ENCODE measurements around the gene STMN1. TPM values are rescaled to one million over a fixed set of nuclear protein-coding genes. Genes with fewer than 3 reads are reported as not detected.

The STMN1 gene
- total RNA-seq, 4 donors from 2014 or later, result 21.8 to 33.6 (median 28.1) TPM

GRCh38 chr1:25877155-25877554, 29.1 kb downstream of the STMN1 start:
- Histone ChIP-seq H3K36me3 (no peaks in the 10 kb centered on the region), H3K4me1 (peaks cover 61% of the 10 kb centered on the region), H3K4me3 (no peak overlapping the region), H3K27ac (no peak overlapping the region), H3K27me3 (no peaks in the 10 kb centered on the region), H3K9me3 (no peaks in the 10 kb centered on the region)
- no peak for TF ChIP-seq CTCF (IDR thresholded peaks at IDR 0.05)
- TF ChIP-seq POLR2AphosphoS5 (IDR thresholded peaks at IDR 0.05), result no peak
- no peak for TF ChIP-seq EP300 (IDR thresholded peaks at IDR 0.05)
- no peak for TF ChIP-seq POLR2A (IDR thresholded peaks at IDR 0.05)
- WGBS, result 74% methylated on average over 2 of the region's 2 CpGs
- DNase-seq (ENCODE audit: low spot score in 2 of 2), result no peak

GRCh38 chr1:25876693-25877077, 29.5 kb downstream of the STMN1 start:
- H3K9me3 ChIP-seq, result no peaks in the 10 kb centered on the region
- TF ChIP-seq POLR2AphosphoS5 (IDR thresholded peaks at IDR 0.05) (no peak), EP300 (IDR thresholded peaks at IDR 0.05) (no peak), POLR2A (IDR thresholded peaks at IDR 0.05) (no peak), CTCF (IDR thresholded peaks at IDR 0.05) (no peak)
- WGBS, result 39% methylated on average over 2 of the region's 2 CpGs
- no peaks in the 10 kb centered on the region for H3K27me3 ChIP-seq
- no peak for DNase-seq (ENCODE audit: low spot score in 2 of 2)
- H3K27ac ChIP-seq, result peak overlapping the region; percentile 92
- no peaks in the 10 kb centered on the region for H3K36me3 ChIP-seq
- peaks cover 66% of the 10 kb centered on the region for H3K4me1 ChIP-seq
- no peak overlapping the region for H3K4me3 ChIP-seq

GRCh38 chr1:25875856-25876692, 30.1 kb downstream of the STMN1 start:
- 30% methylated on average over 14 of the region's 32 CpGs for WGBS
- Histone ChIP-seq H3K4me3 (peak overlapping the region; percentile 82), H3K27ac (peak overlapping the region; percentile 92), H3K27me3 (no peaks in the 10 kb centered on the region), H3K36me3 (no peaks in the 10 kb centered on the region), H3K9me3 (no peaks in the 10 kb centered on the region), H3K4me1 (peaks cover 72% of the 10 kb centered on the region)
- no peak for TF ChIP-seq POLR2A (IDR thresholded peaks at IDR 0.05)
- no peak for TF ChIP-seq CTCF (IDR thresholded peaks at IDR 0.05)
- TF ChIP-seq POLR2AphosphoS5 (IDR thresholded peaks at IDR 0.05), result no peak
- TF ChIP-seq EP300 (IDR thresholded peaks at IDR 0.05), result no peak
- DNase-seq (ENCODE audit: low spot score in 2 of 2), result peak in 1 of 2 donors; percentile 79

GRCh38 chr1:25875154-25875855, 30.9 kb downstream of the STMN1 start, which contains the start of gene PAQR7:
PAQR7 (minus strand) TSS chr1:25875708; CDS start chr1:25863839, 11,869 bp downstream.
- Histone ChIP-seq H3K9me3 (no peaks in the 10 kb centered on the region), H3K27me3 (no peaks in the 10 kb centered on the region), H3K36me3 (no peaks in the 10 kb centered on the region), H3K27ac (peak within 1 kb of the TSS; percentile 92), H3K4me1 (peaks cover 79% of the 10 kb centered on the region), H3K4me3 (peak within 1 kb of the TSS; percentile 82)
- peak; percentile 79 to 86 for DNase-seq (ENCODE audit: low spot score in 2 of 2)
- WGBS, result under 1% methylated on average over 31 of the region's 75 CpGs
- TF ChIP-seq CTCF (IDR thresholded peaks at IDR 0.05) (no peak), POLR2A (IDR thresholded peaks at IDR 0.05) (peak in 1 of 2 donors; percentile 41)

DNA sequence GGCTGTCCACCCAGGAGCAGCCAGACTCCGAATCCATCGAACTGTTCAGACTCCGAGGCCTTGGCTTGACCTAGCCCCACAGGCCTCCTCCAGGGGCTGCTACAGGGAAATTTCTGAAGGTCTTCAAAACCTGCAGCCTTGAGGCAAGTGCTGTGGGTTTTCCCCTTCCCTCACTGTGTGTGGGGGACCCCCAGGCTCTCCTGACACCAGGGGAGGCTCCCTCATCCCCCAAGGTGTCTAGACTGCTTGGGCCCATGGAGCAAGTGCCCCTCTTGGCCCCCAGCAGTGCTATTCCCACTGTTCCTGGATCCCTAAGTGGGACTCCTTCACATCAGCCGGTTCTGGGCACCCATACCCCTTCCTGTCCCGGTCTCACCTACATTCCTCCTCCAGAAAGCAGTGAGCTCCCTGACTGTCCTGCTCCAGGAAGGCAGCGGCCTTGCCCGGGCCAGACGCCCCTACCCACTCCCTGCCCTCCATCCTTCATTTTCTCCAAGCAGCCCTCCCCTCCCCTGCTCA, 31.5 kb downstream of the STMN1 start:
- Histone ChIP-seq H3K36me3 (no peaks in the 10 kb centered on the region), H3K27me3 (no peaks in the 10 kb centered on the region), H3K4me1 (peaks cover 79% of the 10 kb centered on the region), H3K27ac (peak overlapping the region; percentile 92), H3K9me3 (no peaks in the 10 kb centered on the region), H3K4me3 (peak overlapping the region; percentile 82)
- TF ChIP-seq POLR2A (IDR thresholded peaks at IDR 0.05) (no peak), CTCF (IDR thresholded peaks at IDR 0.05) (no peak), POLR2AphosphoS5 (IDR thresholded peaks at IDR 0.05) (no peak), EP300 (IDR thresholded peaks at IDR 0.05) (no peak)
- DNase-seq (ENCODE audit: low spot score in 2 of 2), result no peak
- WGBS, result 4% methylated on average over 5 of the region's 8 CpGs
